ENCODE data around the gene ARFRP1. TPM values are rescaled to one million over a fixed set of nuclear protein-coding genes. Genes with fewer than 3 reads are reported as not detected.

ARFRP1 gene
- total and polyA plus RNA-seq, 2 of the 13 experiments (the other 11 are each of a cell fraction or from before 2014, with no cell fraction given) = 32.0 to 51.1 TPM

GRCh38 chr20:63739130-63740069, 31.6 kb upstream of the ARFRP1 start, which contains the start of gene SLC2A4RG (continued):
- TF ChIP-seq EHMT2 (IDR thresholded peaks at IDR 0.05; ENCODE audit: borderline replicate concordance, low read depth, low read length) (no peak), HNF1A (IDR thresholded peaks at IDR 0.05; ENCODE audit: low read depth) (peak; percentile 90), HNF1A (CRISPR knock-in tag; IDR thresholded peaks at IDR 0.05; ENCODE audit: borderline replicate concordance) (peak; percentile 100), ZBTB43 (CRISPR knock-in tag; conservative IDR thresholded peaks at IDR 0.05) (peak; percentile 83), ZMYM3 (CRISPR knock-in tag; IDR thresholded peaks at IDR 0.05) (peak; percentile 59), ARID3A (IDR thresholded peaks at IDR 0.05; ENCODE audit: low read depth, low read length) (no peak), FOXO1 (CRISPR knock-in tag; IDR thresholded peaks at IDR 0.05) (peak; percentile 78), ZFYVE20 (CRISPR knock-in tag; IDR thresholded peaks at IDR 0.05; ENCODE audit: borderline replicate concordance, low read depth) (no peak), SMARCC2 (IDR thresholded peaks at IDR 0.05) (no peak), ZNF501 (CRISPR knock-in tag; IDR thresholded peaks at IDR 0.05) (peak; percentile 92), CEBPB (IDR thresholded peaks at IDR 0.05; ENCODE audit: borderline replicate concordance, low read depth, low read length) (peak; percentile 33; the same call in 1 of the 2 replicates), ZNF879 (CRISPR knock-in tag; IDR thresholded peaks at IDR 0.05) (peak; percentile 52; the same call in 1 of the 2 replicates), SP4 (CRISPR knock-in tag; IDR thresholded peaks at IDR 0.05) (peak; percentile 94), GPBP1L1 (CRISPR knock-in tag; IDR thresholded peaks at IDR 0.05) (no peak), HMG20A (CRISPR knock-in tag; IDR thresholded peaks at IDR 0.05; ENCODE audit: borderline replicate concordance) (no peak; the same call in 1 of the 2 replicates), SAP130 (CRISPR knock-in tag; IDR thresholded peaks at IDR 0.05; ENCODE audit: low read depth) (peak; percentile 89), BRD4 (CRISPR knock-in tag; IDR thresholded peaks at IDR 0.05) (peak; percentile 88), HNF1B (CRISPR knock-in tag; IDR thresholded peaks at IDR 0.05) (peak; percentile 98), HNRNPH1 (optimal IDR thresholded peaks at IDR 0.05; ENCODE audit: low read depth, low read length) (peak; percentile 69)
